UCSD-AML1 (cell line): Measurements from ENCODE around the gene SLC36A3.
"Not testable (repeated sequence)": the region's sequence is repeated elsewhere in the genome, so short reads cannot be mapped to it uniquely, and the experiment has no call there.

ENCODE experiments used
- DNase-seq: peaks from one replicate; lab custom pipeline; 2025; ENCODE audit not compliant: unreplicated experiment; lab: John Stamatoyannopoulos, UW

SLC36A3 gene

GRCh38 chr5:151240268-151240835, 63.2 kb downstream of the SLC36A3 start:
- DNase-seq, result not testable (repeated sequence)

GRCh38 chr5:151239237-151239861, 64.2 kb downstream of the SLC36A3 start:
- peak; percentile 68 for DNase-seq

GRCh38 chr5:151238303-151238741, 65.2 kb downstream of the SLC36A3 start:
- DNase-seq, result no peak

- no peak for DNase-seq
Measured at GRCh38 chr5:151237685-151238084, 65.9 kb downstream of the SLC36A3 start.

GRCh38 chr5:151236888-151237287, 66.7 kb downstream of the SLC36A3 start:
- DNase-seq, result no peak

- DNase-seq, result not testable (repeated sequence)
Measured at GRCh38 chr5:151235239-151235571, 68.4 kb downstream of the SLC36A3 start.

- DNase-seq, result peak; percentile 50
Measured at GRCh38 chr5:151234476-151235238, 68.9 kb downstream of the SLC36A3 start.

GRCh38 chr5:151233616-151234085, 69.9 kb downstream of the SLC36A3 start:
- DNase-seq, result no peak

- no peak for DNase-seq
Measured at GRCh38 chr5:151231359-151231758, 72.2 kb downstream of the SLC36A3 start.

GRCh38 chr5:151230048-151230680, 73.4 kb downstream of the SLC36A3 start:
- DNase-seq, result no peak

GRCh38 chr5:151228986-151229385, 74.6 kb downstream of the SLC36A3 start:
- no peak for DNase-seq

- DNase-seq, result no peak
Measured at GRCh38 chr5:151227918-151228447, 75.6 kb downstream of the SLC36A3 start.
